Measurements from ENCODE around the gene RAP1A.
"Not testable (repeated sequence)": the region's sequence is repeated elsewhere in the genome, so short reads cannot be mapped to it uniquely, and the experiment has no call there.

Gene RAP1A

GRCh38 chr1:111738436-111739193, 119.0 kb downstream of the RAP1A start:
- TF ChIP-seq POLR2A (IDR thresholded peaks at IDR 0.05; ENCODE audit: extremely low read depth, insufficient read length) (no peak), MYC (IDR thresholded peaks at IDR 0.05; ENCODE audit: low read depth, low read length) (peak; percentile 47)
- H3K4me3 ChIP-seq (ENCODE audit: low read depth, low read length) = peak overlapping the region; percentile 62
- DNase-seq (ENCODE audit: low read depth) = peak; percentile 80

GRCh38 chr1:111739194-111739924, 119.8 kb downstream of the RAP1A start, which contains the start of gene INKA2:
INKA2 (minus strand) TSS chr1:111739395; CDS start chr1:111739242, 153 bp downstream.
- TF ChIP-seq CTCF (IDR thresholded peaks at IDR 0.05; ENCODE audit: low read depth, low read length) = no peak
- peak; percentile 90 for TF ChIP-seq MAX (IDR thresholded peaks at IDR 0.05; ENCODE audit: low read depth, low read length)
- peak; percentile 33 for TF ChIP-seq POLR2A (IDR thresholded peaks at IDR 0.05; ENCODE audit: extremely low read depth, insufficient read length)
- DNase-seq (ENCODE audit: low read depth) = peak; percentile 91

GRCh38 chr1:111739925-111740765, 120.6 kb downstream of the RAP1A start:
- DNase-seq (ENCODE audit: low read depth) = peak; percentile 13
- H3K4me3 ChIP-seq (ENCODE audit: low read depth, low read length) = peak overlapping the region; percentile 62
- TF ChIP-seq MYC (IDR thresholded peaks at IDR 0.05; ENCODE audit: low read depth, low read length) = no peak
- no peak for TF ChIP-seq POLR2A (IDR thresholded peaks at IDR 0.05; ENCODE audit: extremely low read depth, insufficient read length)
- TF ChIP-seq MAX (IDR thresholded peaks at IDR 0.05; ENCODE audit: low read depth, low read length) = no peak

More at GRCh38 chr1:111739194-111739924, 119.8 kb downstream of the RAP1A start, which contains the start of gene INKA2:
- H3K4me3 ChIP-seq (ENCODE audit: low read depth, low read length) = peak within 1 kb of the TSS; percentile 62

- H3K4me3 ChIP-seq (ENCODE audit: low read depth, low read length); DNase-seq (ENCODE audit: low read depth): not testable (repeated sequence)
These were observed 122.7 kb downstream of the RAP1A start for GRCh38 chr1:111742292-111742691.

GRCh38 chr1:111742938-111743549, 123.5 kb downstream of the RAP1A start:
- DNase-seq (ENCODE audit: low read depth) = no peak
- no peak for TF ChIP-seq MAX (IDR thresholded peaks at IDR 0.05; ENCODE audit: low read depth, low read length)
- H3K4me3 ChIP-seq (ENCODE audit: low read depth, low read length) = no peak overlapping the region

- no peak for TF ChIP-seq MYC (IDR thresholded peaks at IDR 0.05; ENCODE audit: low read depth, low read length)
- no peak for TF ChIP-seq POLR2A (IDR thresholded peaks at IDR 0.05; ENCODE audit: extremely low read depth, insufficient read length)
- no peak for TF ChIP-seq MAX (IDR thresholded peaks at IDR 0.05; ENCODE audit: low read depth, low read length)
- no peak for TF ChIP-seq CTCF (IDR thresholded peaks at IDR 0.05; ENCODE audit: low read depth, low read length)
- no peak for DNase-seq (ENCODE audit: low read depth)
- H3K4me3 ChIP-seq (ENCODE audit: low read depth, low read length) = no peak overlapping the region
These were observed 124.1 kb downstream of the RAP1A start for GRCh38 chr1:111743679-111744101.

- H3K4me3 ChIP-seq (ENCODE audit: low read depth, low read length) = no peak overlapping the region
- no peak for DNase-seq (ENCODE audit: low read depth)
- TF ChIP-seq MYC (IDR thresholded peaks at IDR 0.05; ENCODE audit: low read depth, low read length) (no peak), POLR2A (IDR thresholded peaks at IDR 0.05; ENCODE audit: extremely low read depth, insufficient read length) (no peak), MAX (IDR thresholded peaks at IDR 0.05; ENCODE audit: low read depth, low read length) (no peak), CTCF (IDR thresholded peaks at IDR 0.05; ENCODE audit: low read depth, low read length) (no peak)
These were observed 126.4 kb downstream of the RAP1A start for GRCh38 chr1:111745675-111746613.

All from NB4 (cell line).